COLO668 (cell line): ENCODE results near the gene LPIN3.

Experiments
- DNase-seq: peaks from one replicate; lab custom pipeline; 2025; ENCODE audit not compliant: unreplicated experiment; lab: John Stamatoyannopoulos, UW

Gene LPIN3

DNA sequence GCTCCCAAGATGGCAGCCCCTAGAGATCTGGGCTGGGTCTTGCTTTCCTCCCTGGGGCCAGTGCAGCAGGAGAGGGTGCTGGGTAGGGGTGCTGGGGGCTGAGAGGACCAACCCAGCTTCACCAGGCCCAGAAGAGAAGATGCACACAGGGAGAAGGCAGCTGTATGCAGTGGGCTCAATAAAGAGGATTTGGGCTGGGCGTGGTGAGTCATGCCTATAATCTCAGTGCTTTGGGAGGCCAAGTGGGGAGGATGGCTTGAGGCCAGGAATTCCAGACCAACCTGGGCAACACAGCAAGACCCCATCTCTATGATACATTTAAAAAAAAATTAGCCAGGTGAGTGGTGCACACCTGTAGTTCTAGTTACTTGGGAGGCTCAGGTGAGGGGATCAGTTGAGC, 51.7 kb downstream of the LPIN3 start:
- no peak for DNase-seq

DNA sequence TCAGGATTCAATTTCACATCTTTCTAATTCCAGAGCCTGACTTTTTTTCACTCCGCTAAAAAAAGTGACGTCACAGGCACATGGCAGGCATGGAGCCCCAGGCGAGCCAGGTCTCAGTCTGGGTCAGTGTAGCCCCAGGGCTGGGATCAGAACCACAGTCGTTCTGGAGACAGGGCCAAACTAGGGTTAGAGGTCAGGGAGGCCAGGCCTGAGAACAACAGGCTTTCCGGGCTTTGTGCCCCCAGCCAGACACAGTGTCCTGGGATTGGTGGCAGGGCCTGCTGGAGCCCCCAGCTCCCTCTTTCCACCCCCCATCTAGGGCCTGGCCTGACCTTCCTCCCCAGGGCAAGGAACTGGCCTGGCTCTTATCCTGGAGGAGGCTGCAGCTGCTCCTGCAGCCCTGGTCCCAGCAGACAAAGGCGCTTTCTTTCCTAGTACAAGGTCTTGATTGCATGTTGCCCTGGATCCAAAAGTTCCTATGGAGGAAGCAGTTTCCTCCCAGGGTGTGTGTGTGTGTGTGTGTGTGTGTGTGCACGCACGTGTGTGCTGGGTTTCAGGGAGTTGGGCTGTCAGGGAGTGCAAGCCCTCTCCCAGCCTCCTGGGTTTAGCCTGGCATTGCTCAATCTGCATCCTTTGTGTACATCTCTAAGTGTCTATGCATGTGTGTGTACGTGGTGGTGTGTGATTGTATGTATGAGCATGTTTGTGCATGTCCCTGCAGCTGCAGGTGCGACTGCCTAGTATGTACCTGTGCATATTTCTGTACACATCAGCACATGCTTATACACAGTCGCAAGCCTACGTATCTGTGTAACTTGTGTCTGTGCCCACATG, 52.5 kb downstream of the LPIN3 start:
- DNase-seq = no peak

DNA sequence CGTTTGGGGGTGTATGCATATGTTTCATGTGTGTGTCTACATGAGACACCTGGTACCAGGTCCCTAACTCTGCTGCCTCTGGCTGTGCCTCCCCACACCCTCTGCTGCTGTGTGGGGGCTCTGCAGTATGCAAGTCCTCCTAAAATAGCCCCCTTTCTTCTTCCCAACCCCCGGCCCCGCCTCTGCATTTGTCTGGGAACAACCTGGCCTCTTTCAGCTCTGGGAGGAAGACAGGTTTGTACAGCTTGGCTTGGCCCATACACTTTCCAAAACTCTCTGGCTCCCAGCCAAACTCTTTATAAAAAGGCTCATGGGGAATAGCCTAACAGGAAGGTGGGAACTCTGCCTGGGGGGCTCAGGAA, 53.1 kb downstream of the LPIN3 start:
- DNase-seq = no peak

DNA sequence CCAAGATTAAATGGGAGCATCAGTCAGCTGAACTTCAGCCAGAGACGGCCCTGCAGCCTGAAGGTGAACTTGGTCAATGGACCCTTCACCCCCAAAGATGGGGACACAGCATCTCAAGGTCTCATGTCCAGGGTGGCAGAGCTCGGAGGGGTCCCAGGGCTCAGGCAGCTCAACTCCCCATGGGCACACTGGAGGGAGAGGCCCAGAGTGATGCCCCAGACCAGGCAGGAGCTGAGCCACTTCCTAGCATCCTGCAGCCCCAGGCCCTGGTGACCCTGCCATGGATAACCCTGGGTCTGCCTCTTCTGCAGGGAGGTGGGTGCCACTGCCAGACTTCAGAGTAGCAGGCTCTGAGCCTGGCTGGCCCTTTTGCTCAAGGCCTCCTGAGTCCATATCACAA, 53.5 kb downstream of the LPIN3 start:
- no peak for DNase-seq

DNA sequence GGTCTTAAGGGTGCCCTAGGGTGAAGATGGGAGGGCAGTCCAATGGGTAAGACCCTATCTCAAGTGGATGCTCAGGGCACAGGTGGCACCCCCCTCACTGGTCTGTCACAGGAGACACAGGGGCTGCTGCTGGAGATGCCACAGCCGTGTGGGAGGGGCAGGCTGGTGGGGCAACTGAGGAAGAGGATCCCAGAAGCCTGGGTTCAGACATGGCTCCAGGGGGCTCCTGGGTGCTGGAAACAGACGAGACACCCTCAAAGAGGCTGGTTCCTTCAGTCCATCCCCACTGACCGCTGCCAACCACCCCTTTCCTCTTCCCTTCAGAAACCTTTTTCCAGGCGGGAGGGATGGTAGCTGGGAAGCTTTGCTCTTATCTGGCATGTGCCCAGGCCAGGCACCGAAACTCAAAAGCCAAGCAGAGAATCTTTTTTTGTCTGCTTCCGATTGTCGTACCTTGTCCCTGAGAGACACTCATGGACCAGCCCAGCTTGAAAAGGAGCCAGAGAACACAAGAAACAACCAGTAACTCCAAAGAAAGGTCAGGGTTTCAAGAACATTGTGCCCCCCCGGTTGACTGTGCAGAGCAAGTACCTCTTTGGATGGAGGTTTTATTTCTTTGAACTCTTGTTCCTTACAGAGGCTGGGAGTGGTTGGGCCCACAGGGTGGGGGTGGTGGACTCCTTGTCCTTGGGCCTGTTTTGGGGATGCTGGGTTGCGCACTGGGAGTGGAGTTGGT, 54.5 kb downstream of the LPIN3 start:
- no peak for DNase-seq

DNA sequence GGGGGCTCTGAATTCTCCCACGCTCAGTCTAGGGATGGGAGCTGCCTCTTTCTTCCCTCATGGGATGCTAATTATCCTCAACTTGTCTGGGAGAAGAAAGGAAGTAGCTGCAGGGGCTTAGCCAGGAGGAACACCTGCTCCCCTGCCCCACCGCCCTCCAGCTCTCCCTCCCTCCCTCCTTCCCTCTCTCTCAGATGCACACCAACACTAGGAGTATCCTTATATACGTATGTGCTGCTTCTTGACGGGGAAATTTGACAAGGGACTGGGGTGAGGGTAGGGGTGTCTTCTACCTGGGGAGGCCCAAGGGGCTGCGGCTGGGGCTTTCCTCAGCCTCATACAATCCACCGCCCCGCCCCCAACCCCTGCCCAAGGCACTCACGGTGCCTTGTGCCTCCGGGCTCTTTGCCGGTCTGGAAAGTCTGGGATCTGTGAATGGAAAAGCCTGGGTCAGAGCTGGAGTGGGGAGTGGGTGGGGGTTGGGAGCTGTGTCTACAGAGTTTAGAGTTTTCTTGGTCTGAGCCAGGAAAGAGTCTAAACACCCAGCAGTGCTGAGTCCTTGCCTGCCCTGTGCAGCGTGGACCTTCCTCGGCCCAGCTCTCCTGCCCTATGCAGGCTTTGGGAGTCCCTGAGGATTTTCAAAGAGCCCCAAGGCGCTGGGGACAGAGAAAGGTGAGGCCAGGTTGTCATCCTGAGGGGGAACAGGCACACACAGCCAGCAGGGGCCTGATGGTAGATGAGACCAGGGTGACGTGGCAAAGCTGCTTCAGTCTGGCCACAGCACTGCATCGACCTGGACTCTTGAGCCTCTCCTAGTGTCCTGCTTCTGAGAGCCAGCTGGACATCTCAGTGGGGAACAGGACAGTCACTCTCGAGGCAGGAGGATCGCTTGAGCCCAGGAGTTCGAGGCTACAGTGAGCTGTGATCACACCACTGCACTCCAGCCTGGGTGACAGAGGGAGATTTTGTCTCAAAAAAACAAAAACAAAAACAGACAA, 55.3 kb downstream of the LPIN3 start:
- no peak for DNase-seq

DNA sequence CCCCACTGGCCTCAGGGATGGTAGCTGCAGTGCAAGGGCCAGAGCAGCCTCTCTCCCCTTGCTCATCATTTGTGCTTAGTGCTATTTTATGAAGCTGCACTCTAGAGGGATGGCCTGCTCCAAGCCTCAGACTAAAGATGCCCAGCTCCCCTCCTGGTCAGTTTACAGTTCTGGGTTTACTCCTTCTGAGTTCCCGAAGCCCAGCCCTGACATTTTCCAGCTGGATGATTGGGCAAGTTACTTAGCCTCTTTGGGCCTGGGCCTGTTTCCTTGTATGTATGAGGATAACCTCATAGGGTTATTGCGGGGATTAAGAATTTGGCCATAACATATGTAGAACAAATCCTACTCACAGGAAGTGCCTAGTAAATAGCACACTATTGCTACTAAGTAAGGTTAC, 57.8 kb downstream of the LPIN3 start:
- DNase-seq = no peak

DNA sequence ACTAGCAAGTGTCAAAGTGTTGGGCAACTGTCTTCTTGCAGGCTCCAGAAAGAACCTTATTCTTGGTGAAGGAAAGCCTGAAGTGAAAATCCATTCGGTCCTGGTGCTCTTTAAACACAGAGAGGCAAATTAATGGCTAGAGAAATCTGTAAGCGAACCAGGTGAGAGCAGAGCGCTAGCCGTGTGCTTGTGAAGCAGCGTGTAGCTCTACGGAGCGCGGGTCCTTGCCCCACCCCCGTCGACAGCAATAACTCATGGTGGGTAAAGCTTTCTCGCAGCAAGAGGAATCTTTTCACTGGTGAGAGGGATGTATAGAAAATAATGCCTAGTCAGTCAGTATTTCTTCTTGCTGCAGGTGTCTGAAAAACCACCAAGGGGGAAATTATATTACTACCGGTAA, 63.0 kb downstream of the LPIN3 start:
- DNase-seq = no peak

DNA sequence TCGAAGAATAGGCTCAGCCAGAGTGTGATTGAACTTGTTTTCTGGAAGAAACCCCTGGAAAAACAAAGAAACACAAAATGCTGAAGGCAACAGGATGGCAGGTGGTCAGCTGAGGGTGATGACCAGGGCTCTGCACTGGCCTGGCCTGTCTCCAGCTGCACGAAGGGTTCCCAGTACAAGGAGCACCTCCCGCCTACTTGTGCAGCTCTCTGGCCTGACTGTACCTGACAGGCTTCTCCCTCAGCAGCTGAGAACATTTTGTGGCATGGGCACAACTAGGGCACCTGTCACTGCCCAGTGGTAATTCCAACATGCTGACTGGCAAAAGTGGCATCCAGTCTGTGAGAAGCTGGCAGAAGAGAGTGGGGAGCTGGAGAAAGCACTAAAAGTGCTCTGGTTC, 64.8 kb downstream of the LPIN3 start:
- no peak for DNase-seq

DNA sequence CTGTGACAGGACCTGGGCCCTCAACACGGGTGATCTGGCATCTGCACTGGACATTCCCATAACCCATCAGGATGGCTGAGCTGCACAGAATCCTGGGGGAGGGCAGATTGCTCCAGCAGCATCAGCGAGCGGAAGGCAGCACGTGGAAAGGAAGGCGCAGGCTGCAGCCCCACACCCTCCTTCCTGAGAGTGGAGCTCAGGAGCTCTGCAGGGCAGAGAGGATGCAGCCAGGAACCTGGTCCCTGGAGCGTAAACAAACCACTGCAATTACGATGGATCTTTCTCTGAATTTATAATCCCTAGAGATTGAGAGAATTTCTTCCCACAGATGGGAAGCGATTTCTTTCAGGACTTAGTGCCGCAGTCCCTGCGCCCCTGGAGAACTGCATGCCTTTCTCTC, 65.7 kb downstream of the LPIN3 start:
- DNase-seq = no peak

DNA sequence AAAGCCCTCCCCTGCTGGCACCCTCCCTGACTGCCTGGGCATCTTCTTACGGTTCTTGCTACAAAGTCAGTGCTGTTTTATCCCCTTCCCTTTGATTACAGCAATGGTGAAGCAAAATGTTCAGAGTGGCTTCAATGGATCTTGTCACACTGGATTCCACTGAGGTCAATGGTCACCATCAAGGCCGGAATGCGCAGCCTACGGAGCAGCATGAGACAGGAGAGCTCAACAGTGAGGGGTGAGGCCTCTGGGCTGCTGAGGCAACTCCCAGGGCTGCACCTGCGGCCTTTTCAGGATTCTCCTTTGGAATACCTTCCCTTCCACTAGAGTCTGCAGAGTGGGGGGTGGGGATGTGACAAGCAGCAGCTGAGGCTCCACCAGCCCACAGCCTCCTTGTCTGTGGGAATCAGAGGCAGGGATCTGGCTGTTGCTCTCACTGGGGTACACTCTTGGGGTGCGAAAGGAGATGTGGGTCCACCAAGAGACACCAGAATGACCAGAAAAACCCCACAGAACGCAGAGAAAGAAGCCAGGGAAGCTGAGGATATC, 66.3 kb downstream of the LPIN3 start:
- DNase-seq = no peak

DNA sequence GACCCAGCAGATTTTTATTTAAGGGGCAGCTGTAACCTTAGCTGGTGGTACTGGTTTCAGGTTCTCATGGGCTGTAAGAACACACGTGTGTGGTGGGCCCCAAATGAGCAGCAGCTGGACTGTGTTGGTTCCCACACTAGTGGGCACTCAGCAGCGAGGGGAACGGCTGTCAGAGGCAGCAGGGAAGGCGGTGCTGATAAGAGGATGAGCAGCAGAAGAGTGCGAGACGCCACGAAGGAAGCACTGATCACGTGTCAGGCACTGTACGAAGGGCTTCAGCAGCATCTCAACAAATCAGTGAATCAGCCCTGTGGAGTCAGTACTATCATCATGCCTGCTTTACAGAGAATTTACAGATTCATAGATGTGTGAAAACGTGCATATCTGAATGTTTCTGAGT, 67.0 kb downstream of the LPIN3 start:
- no peak for DNase-seq

DNA sequence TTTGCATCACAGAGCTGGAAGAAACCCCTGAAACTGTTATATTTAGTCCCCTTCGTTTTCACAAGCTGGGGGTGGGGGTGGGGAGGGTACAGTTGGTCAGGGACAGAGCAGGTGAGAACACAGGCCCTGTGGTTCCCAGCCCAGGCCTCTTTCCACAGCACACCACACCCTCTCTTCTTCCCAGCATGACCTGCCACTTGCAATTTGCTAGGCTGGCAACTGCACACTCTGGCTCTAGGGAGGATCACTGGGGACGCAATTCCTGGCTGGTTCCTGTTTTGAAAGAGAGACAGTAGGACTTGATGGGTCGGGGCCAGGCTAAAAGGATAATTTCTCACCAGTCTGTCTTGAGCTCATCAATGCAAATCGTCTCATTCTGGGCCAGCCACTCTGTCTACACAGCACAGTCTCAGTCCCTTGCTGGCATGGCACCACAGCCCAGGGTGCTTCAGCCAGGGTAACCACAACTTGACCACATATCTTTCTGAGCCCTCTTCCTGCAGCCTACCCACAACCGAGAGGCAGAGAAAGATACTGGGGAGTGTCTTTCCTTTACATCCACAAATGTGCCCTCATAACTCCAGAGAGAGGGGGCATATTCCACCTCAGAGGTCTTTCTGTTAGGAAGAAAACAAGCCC, 67.7 kb downstream of the LPIN3 start:
- no peak for DNase-seq

DNA sequence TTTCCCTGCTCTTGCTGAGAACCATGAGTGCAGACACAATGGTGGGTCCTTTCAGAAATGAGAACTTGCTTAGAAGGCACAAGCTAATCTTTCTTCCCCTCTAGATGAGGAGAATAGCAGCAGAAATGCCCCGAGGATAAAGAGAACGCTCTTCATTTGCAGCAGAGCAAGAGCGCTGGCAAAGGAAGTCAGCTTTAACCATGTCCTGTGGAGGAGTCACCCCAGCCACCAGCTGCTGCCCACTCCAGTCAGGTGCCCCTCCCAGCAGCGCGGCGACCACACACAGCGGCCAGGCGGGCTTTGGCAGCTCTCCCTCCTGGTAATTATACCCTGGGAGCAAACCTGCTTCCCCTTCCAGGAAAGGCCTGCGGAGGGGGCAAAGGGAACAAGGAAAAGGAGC, 68.4 kb downstream of the LPIN3 start:
- DNase-seq = no peak
